Thyroid gland (tissue), 4 donors: ENCODE data around the gene EFCAB7.

Experiments used
- POLR2A ChIP-seq, 2 donors: fragments of 450-650 bp; IDR thresholded peaks; one replicate each; pipeline ENCODE4 v1.6.1; 2017; ENCODE audit warnings: antibody characterized with exemption in 2 of 2, mild to moderate bottlenecking in 2 of 2, moderate library complexity in 1 of 2
- TF ChIP-seq, protein P1 (sequence below), 6 experiments: fragments of 200-600 bp in 3 of 6; fragments of 450-650 bp in 3 of 6; sonication (generic) in 3 of 6; IDR thresholded peaks; one replicate each; pipeline ENCODE4 v1.5.1; 2016 to 2019; ENCODE audit warnings: antibody characterized with exemption in 6 of 6, mild to moderate bottlenecking in 2 of 6, inconsistent platforms in 1 of 6, moderate library complexity in 1 of 6

GRCh38 chr1:63615768-63616420, 92.6 kb downstream of the EFCAB7 start:
- TF ChIP-seq, protein P1, sequence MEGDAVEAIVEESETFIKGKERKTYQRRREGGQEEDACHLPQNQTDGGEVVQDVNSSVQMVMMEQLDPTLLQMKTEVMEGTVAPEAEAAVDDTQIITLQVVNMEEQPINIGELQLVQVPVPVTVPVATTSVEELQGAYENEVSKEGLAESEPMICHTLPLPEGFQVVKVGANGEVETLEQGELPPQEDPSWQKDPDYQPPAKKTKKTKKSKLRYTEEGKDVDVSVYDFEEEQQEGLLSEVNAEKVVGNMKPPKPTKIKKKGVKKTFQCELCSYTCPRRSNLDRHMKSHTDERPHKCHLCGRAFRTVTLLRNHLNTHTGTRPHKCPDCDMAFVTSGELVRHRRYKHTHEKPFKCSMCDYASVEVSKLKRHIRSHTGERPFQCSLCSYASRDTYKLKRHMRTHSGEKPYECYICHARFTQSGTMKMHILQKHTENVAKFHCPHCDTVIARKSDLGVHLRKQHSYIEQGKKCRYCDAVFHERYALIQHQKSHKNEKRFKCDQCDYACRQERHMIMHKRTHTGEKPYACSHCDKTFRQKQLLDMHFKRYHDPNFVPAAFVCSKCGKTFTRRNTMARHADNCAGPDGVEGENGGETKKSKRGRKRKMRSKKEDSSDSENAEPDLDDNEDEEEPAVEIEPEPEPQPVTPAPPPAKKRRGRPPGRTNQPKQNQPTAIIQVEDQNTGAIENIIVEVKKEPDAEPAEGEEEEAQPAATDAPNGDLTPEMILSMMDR (IDR thresholded peaks at IDR 0.05), result peak; percentile 52 to 83 (median 76)
- no peak for TF ChIP-seq POLR2A (IDR thresholded peaks at IDR 0.05)
